ENCODE measurements around the gene MEIOSIN.

GRCh38 chr19:45762870-45763631, 29.8 kb downstream of the MEIOSIN start:
- TF ChIP-seq CTCF (CRISPR knock-in tag; IDR thresholded peaks at IDR 0.05) (no peak), RXRB (CRISPR knock-in tag; IDR thresholded peaks at IDR 0.05; ENCODE audit: borderline replicate concordance) (no peak)

Data from HepG2 (cell line).